GM12875 (cell line): Measurements from ENCODE around the gene COX10.

Experiments
- H3K4me3 ChIP-seq: one replicate; pipeline ENCODE4 v1.5.1; 2011; ENCODE audit warnings: low read depth, low read length, control low read depth
- TF ChIP-seq, protein P1 (sequence below): IDR thresholded peaks from 2 replicates; pipeline ENCODE4 v1.5.1; 2011; ENCODE audit warnings: low read depth, mild to moderate bottlenecking, control low read depth, inconsistent platforms, low read length, moderate library complexity, borderline replicate concordance; ENCODE audit not compliant: insufficient read depth

COX10 gene

DNA sequence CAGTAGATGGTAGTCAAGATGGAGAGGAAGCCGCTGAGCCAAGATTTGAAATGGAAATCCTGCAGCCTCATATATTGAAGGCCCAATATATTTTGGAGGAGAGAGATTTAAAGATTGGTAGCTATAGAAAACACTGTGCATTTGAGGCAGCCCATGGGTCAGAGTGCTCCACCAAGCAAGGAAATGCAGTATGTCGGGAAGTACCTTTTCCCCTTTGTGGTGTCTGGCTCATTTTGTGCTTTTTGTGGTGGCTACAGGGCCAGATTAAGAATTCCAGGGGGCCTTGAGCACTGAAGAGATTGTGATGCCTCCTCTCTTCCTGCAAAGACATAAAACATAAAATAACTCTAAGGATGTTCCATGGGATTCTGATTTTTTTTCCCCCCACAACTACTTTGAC is 127.8 kb downstream of the COX10 start:
- TF ChIP-seq, protein P1, sequence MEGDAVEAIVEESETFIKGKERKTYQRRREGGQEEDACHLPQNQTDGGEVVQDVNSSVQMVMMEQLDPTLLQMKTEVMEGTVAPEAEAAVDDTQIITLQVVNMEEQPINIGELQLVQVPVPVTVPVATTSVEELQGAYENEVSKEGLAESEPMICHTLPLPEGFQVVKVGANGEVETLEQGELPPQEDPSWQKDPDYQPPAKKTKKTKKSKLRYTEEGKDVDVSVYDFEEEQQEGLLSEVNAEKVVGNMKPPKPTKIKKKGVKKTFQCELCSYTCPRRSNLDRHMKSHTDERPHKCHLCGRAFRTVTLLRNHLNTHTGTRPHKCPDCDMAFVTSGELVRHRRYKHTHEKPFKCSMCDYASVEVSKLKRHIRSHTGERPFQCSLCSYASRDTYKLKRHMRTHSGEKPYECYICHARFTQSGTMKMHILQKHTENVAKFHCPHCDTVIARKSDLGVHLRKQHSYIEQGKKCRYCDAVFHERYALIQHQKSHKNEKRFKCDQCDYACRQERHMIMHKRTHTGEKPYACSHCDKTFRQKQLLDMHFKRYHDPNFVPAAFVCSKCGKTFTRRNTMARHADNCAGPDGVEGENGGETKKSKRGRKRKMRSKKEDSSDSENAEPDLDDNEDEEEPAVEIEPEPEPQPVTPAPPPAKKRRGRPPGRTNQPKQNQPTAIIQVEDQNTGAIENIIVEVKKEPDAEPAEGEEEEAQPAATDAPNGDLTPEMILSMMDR, result no peak
- H3K4me3 ChIP-seq, result no peak overlapping the region

DNA sequence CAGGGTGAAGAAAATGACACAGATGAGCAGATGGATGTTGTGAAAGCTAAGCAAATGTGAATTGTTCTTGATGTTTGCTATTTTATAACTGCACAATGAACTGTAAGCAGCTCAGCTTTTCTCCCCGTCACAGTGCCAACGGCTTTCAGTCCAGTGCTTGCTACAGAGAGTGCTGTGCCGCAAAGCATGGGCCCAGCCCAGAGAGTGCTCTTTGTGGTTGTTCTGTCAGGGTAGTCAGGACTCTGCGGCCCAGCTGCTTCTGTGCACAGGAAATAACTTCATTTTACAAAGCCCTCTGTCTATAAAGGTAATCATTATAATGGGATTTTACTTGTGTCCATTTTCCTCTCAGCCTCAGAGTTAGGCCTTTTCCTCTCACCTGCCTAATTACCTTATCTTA is 128.3 kb downstream of the COX10 start:
- TF ChIP-seq, protein P1, result no peak
- H3K4me3 ChIP-seq, result no peak overlapping the region

DNA sequence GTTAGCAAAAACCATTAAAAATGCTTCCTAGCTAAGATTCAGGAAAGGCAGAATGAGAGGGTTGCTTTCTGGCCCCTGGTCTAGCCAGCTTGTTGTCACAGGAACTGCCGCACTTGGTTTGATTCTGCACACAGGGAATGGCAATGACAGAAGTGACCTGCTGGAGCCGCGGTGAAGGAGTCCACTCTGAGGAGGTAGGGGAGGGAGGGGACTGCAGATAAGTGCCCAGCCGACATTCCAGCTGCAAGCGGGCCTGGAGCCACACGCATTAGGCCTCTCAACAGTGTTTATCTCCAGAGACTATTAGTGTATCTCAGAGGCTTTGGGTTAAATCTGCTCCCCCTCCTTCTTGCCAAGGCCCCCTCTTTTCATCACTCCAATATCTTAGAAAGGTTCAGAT is 128.7 kb downstream of the COX10 start:
- TF ChIP-seq, protein P1, result no peak

DNA sequence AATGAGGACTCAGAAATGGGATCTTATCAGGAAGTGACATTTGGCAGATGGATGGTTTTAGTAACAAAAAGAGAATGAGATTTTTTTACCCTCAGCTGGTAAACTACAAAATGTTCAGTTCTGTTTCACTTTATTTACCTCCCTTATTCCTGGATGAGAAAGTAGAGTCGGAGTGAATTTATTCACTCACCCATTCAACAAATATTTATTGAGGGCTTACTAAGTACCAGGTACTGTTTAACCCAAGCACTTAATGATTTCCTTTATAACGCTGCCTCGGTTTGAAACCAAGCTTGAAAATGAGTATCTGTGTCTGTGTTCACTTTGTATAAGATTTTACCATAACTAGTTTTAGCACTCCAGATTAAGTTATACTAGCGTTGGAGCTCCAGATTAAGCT is 129.3 kb downstream of the COX10 start:
- TF ChIP-seq, protein P1, result no peak
- H3K4me3 ChIP-seq, result no peak overlapping the region

More for the DNA sequence above, 128.7 kb downstream of the COX10 start:
- H3K4me3 ChIP-seq, result no peak overlapping the region

DNA sequence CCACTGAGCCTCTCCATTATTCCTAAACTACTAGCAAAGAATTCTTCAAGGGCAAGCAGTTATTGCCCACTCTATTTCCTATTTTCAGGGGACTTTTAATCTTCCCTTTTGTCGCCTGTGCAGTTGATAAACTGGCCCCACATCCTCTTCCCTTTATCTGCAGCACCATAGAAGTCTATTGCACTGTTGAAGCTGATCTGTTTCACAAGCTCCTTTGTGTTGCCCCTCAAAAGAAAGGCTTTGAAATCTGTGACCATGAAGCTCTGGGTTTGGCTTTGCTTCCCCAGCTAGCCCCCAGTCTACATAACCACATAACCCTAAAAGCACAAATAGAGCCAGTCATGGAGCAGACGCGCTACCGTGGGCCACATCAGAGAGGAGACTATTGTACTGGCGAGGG is 130.3 kb downstream of the COX10 start:
- TF ChIP-seq, protein P1, result no peak

DNA sequence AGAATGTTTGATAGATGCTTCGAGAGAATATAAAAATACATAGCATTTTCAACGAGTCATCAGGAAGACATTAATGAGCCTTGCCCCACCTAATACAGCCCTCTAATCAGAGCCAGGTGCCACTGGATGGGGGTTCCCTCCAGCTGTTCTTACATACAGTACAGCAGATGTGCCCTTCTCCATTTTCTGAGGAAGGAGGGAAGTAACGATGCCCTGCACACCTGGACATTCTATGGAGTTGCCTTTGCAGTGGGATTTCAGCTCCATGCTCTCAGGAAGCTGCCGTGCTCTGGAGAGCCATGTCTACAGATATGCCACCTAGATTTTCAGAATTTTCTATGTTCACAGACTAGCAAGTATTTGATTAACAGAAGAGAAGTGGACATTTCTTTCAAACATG is 131.1 kb downstream of the COX10 start:
- H3K4me3 ChIP-seq, result no peak overlapping the region
- TF ChIP-seq, protein P1, result no peak

More for the DNA sequence above, 130.3 kb downstream of the COX10 start:
- H3K4me3 ChIP-seq, result no peak overlapping the region

DNA sequence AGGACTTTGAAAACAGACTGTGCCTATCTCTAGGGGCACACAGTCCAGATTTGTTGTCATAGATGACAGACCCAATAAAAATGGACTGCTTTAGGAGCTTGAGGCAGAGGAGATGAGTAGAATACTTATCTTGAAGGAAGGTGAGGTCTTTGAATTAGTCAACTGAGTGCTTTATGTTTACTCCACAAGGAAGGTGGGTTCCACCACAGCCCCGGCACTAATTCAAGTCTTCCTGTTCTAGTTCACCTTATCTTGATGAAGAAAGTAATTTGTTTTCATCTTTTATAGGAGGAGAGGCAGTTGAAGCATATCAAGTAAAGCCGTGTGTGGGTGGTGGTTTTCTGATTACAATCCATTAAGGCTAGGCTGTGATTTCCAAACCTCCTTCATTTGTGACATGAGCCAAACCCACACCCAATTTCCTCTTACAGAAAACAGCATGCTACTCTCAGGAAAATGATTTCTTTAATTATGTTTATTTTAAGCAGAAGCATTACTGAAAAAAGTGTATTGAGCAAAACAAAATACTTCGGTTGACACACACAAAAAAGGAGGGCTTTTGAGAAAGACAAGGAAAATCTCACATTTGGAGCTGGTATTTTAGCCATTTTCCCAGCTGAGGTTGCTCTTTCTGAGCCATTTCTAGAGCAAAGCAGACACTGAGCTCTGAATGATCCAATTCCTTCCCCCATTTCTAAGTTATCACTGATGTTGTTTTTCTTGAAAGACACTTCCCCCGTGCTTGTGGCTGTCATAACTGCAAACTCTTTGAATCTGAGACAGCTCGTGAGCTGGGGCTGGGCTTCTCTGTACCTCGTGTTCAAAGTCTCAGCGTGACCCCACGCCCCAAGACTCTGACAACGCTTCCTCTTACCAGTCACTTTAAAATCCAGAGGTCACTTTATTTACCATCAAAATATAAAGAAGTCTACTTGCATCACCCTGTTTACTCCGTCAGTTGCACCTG is 132.0 kb downstream of the COX10 start:
- TF ChIP-seq, protein P1, result no peak
- H3K4me3 ChIP-seq, result no peak overlapping the region
